Fibroblast of lung (primary cell): ENCODE data around the gene PDZD2.

Experiments
- EZH2 ChIP-seq: IDR thresholded peaks from 2 replicates; pipeline ENCODE4 v1.5.1; 2012; ENCODE audit warnings: low read length, control low read depth, mild to moderate bottlenecking; ENCODE audit errors: missing control alignments
- TF ChIP-seq, protein P1 (sequence below), 2 donors: IDR thresholded peaks in 1 of 2; conservative IDR thresholded peaks in 1 of 2; 1 replicate in 1 of 2; 2 replicates in 1 of 2; pipeline ENCODE4 v1.5.1; 2011 to 2012; ENCODE audit warnings: low read length in 2 of 2, control low read depth in 1 of 2, inconsistent platforms in 1 of 2, low read depth in 1 of 2, mild to moderate bottlenecking in 1 of 2

DNA sequence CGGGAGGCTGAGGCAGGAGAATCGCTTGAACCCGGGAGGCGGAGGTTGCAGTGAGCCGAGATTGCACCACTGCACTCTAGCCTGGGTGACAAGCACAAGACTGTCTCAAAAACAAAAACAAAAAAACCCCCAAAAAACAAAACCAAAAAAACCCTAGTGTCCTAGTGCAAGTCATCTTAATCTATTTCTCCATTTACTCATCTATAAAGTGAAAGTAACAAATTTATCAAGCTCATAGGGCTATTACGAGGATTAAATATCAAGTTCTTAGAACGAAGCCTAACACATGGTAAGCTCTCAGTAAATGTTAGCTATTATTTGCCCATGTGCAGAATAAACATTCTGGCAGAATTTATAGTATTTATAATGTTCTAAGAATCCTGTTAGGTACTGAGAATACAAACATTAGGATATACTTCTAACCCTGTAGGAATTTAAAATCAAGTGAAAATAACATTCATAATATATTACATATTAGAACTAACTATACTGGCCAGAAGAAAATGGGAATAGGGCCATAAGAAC, 490.2 kb downstream of the PDZD2 start:
- TF ChIP-seq, protein P1, sequence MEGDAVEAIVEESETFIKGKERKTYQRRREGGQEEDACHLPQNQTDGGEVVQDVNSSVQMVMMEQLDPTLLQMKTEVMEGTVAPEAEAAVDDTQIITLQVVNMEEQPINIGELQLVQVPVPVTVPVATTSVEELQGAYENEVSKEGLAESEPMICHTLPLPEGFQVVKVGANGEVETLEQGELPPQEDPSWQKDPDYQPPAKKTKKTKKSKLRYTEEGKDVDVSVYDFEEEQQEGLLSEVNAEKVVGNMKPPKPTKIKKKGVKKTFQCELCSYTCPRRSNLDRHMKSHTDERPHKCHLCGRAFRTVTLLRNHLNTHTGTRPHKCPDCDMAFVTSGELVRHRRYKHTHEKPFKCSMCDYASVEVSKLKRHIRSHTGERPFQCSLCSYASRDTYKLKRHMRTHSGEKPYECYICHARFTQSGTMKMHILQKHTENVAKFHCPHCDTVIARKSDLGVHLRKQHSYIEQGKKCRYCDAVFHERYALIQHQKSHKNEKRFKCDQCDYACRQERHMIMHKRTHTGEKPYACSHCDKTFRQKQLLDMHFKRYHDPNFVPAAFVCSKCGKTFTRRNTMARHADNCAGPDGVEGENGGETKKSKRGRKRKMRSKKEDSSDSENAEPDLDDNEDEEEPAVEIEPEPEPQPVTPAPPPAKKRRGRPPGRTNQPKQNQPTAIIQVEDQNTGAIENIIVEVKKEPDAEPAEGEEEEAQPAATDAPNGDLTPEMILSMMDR (conservative IDR thresholded peaks at IDR 0.05 in 1 of 2, IDR thresholded peaks at IDR 0.05 in 1 of 2; ENCODE audit: low read depth in 1 of 2, low read length in 2 of 2), result no peak
- no peak for TF ChIP-seq EZH2
